GM12878 (cell line): ENCODE measurements around the gene FGD4. TPM values are rescaled to one million over a fixed set of nuclear protein-coding genes. Genes with fewer than 3 reads are reported as not detected.

ENCODE experiments used
- ATAC-seq: fragments of 200-7000 bp; cut with Tn5 transposase; 3 replicates; pipeline ENCODE4 v1.9.1; 2020; ENCODE audit warnings: mild to moderate bottlenecking, moderate library complexity
- BruUV-seq: library from RNA; stranded (reverse); fragments of 400-500 nt; replicated peaks from 2 replicates; lab custom pipeline; 2021; lab: Mats Ljungman, UMichigan
- CTCF ChIA-PET: fragments of 300-600 bp; sonication (Branson Sonifier 250); formaldehyde crosslinking; extraction: SDS; loops from one replicate; lab custom pipeline; 2021; ENCODE audit warnings: inconsistent platforms; lab: Yijun Ruan, JAX
- POLR2A ChIA-PET: fragments of 350-600 bp; formaldehyde crosslinking; extraction: SDS; loops from one replicate; lab custom pipeline; 2021; ENCODE audit warnings: inconsistent platforms; lab: Charles Lee
- RAD21 ChIA-PET: fragments of 300-600 bp; sonication (Branson Sonifier 250); formaldehyde crosslinking; loops from one replicate; lab custom pipeline; 2023; ENCODE audit warnings: antibody characterized with exemption; ENCODE audit not compliant: unreplicated experiment; lab: Charles Lee
- SMC1A ChIA-PET: fragments of 300-600 bp; sonication (Branson Sonifier 250); formaldehyde crosslinking; loops from one replicate; lab custom pipeline; 2023; ENCODE audit not compliant: unreplicated experiment, uncharacterized antibody; lab: Charles Lee
- DNase-seq: peaks from one replicate; pipeline ENCODE4 v3.0.0-alpha.2; 2011; ENCODE audit warnings: low read depth, low spot score
- FAIRE-seq: peaks from 3 replicates; lab custom pipeline; 2011; peaks lifted over from hg19 to GRCh38; lab: Jason Lieb, UNC
- H2AFZ ChIP-seq: 2 replicates; pipeline ENCODE4 v1.6.0; 2011; ENCODE audit warnings: low read depth, low read length, control low read depth; ENCODE audit not compliant: control insufficient read depth
- H3K27ac ChIP-seq: 2 replicates; pipeline ENCODE4 v1.5.1; 2011; ENCODE audit warnings: control low read depth; ENCODE audit not compliant: control insufficient read depth, insufficient read depth
- H3K27me3 ChIP-seq, 2 experiments: replicated peaks in 1 of 2; 2 replicates each; pipeline versions ENCODE4 v1.6.0 to v1.6.1; 2011; ENCODE audit warnings: low read length in 1 of 2; ENCODE audit not compliant: control insufficient read depth in 2 of 2, insufficient read depth in 2 of 2
- H3K36me3 ChIP-seq, 2 experiments: 2 replicates each; pipeline ENCODE4 v1.5.1; 2011; ENCODE audit warnings: low read length in 1 of 2; ENCODE audit not compliant: control insufficient read depth in 2 of 2, insufficient read depth in 2 of 2
- H3K4me1 ChIP-seq: 2 replicates; pipeline ENCODE4 v1.6.1; 2011; ENCODE audit warnings: mild to moderate bottlenecking, low read length, moderate library complexity, mixed read lengths; ENCODE audit not compliant: control insufficient read depth, insufficient read depth
- H3K4me2 ChIP-seq: 2 replicates; pipeline ENCODE4 v1.6.0; 2011; ENCODE audit warnings: control low read depth; ENCODE audit not compliant: control insufficient read depth, insufficient read depth
- H3K4me3 ChIP-seq: fragments of 200-600 bp; sonication (generic); 2 replicates; pipeline ENCODE4 v1.5.1; 2016
- H3K79me2 ChIP-seq: 2 replicates; pipeline ENCODE4 v1.6.0; 2011; ENCODE audit warnings: low read length; ENCODE audit not compliant: control insufficient read depth, insufficient read depth
- H3K9ac ChIP-seq: 2 replicates; pipeline ENCODE4 v1.8.0; 2011; ENCODE audit warnings: low read length, control low read depth, mixed read lengths; ENCODE audit not compliant: control insufficient read depth, insufficient read depth
- H3K9me3 ChIP-seq: replicated peaks from 3 replicates; pipeline ENCODE4 v1.5.1; 2011; ENCODE audit warnings: mild to moderate bottlenecking, low read length; ENCODE audit not compliant: control insufficient read depth, insufficient read depth
- H4K20me1 ChIP-seq: 2 replicates; pipeline ENCODE4 v1.6.0; 2011; ENCODE audit not compliant: control insufficient read depth, insufficient read depth
- CBX3 ChIP-seq: fragments of 200-600 bp; sonication (generic); IDR thresholded peaks from 2 replicates; pipeline ENCODE4 v1.6.1; 2016; ENCODE audit warnings: low read depth, borderline replicate concordance
- CREB1 ChIP-seq: IDR thresholded peaks from 2 replicates; pipeline ENCODE4 v1.6.1; 2012; ENCODE audit warnings: low read depth, mild to moderate bottlenecking, inconsistent platforms
- DPF2 ChIP-seq: fragments of 450-650 bp; IDR thresholded peaks from 2 replicates; pipeline ENCODE4 v1.6.1; 2017; ENCODE audit warnings: mild to moderate bottlenecking
- MEF2B ChIP-seq: fragments of 450-650 bp; IDR thresholded peaks from 2 replicates; pipeline ENCODE4 v1.6.1; 2018; ENCODE audit warnings: mild to moderate bottlenecking, moderate library complexity; ENCODE audit not compliant: partially characterized antibody, poor library complexity, severe bottlenecking
- NR2C1 ChIP-seq: fragments of 450-650 bp; IDR thresholded peaks from 2 replicates; pipeline ENCODE4 v1.6.1; 2017; ENCODE audit warnings: antibody characterized with exemption, mild to moderate bottlenecking, moderate library complexity
- POLR2AphosphoS5 ChIP-seq: IDR thresholded peaks from 2 replicates; pipeline ENCODE4 v1.6.1; 2011; ENCODE audit warnings: mild to moderate bottlenecking, low read length, inconsistent platforms
- SREBF2 ChIP-seq: IDR thresholded peaks from 2 replicates; pipeline ENCODE4 v1.6.1; 2012; ENCODE audit warnings: mild to moderate bottlenecking, low read length
- STAT3 ChIP-seq: IDR thresholded peaks from 2 replicates; pipeline ENCODE4 v1.6.1; 2011; ENCODE audit warnings: low read depth, low read length, improper control_type of control experiment
- TAF1 ChIP-seq: IDR thresholded peaks from 2 replicates; pipeline ENCODE4 v1.6.1; 2011; ENCODE audit warnings: mild to moderate bottlenecking, low read depth, low read length, borderline replicate concordance
- ZNF622 ChIP-seq: fragments of 450-650 bp; IDR thresholded peaks from 2 replicates; pipeline ENCODE4 v1.6.1; 2017; ENCODE audit warnings: mild to moderate bottlenecking, inconsistent platforms
- whole genome bisulfite sequencing: methylation state at CpG from one replicate; pipeline ENCODE4 v1.1.6; 2016; ENCODE audit warnings: low lambda C conversion rate; ENCODE audit not compliant: insufficient replicate concordance, insufficient coverage; ENCODE audit errors: missing lambda C conversion rate; 5-methylcytosine and 5-hydroxymethylcytosine counted together
- in situ Hi-C: fragments of 300-500 bp; cut with MboI; formaldehyde crosslinking; loops from 9 replicates; pipeline ENCODE4 v1.14.3; 2018; ENCODE audit warnings: mixed read lengths
- intact Hi-C: fragments of 100-400 bp; cut with micrococcal nuclease; formaldehyde crosslinking; loops from one replicate; pipeline ENCODE4 v1.14.2; 2022; ENCODE audit not compliant: unreplicated experiment
- polyA plus RNA-seq, 11 experiments: library from polyadenylated mRNA; depleted of rRNA in 4 of 11; unstranded in 6 of 11; stranded (reverse) in 5 of 11; fragments of >200 nt; fragmentation: Nextera tagmentation in 4 of 11; fragmentation: Illumina TruSeq in 1 of 11; extraction: Ambion mirVana in 4 of 11; extraction: Trizol in 1 of 11; gene quantifications; 1 replicate in 1 of 11; 2 replicates in 10 of 11; pipeline versions ENCODE4 v1.2.1 to v1.2.3, GENCODE V29; 2011 to 2016; ENCODE audit warnings: inconsistent platforms in 2 of 11, missing spikeins in 2 of 11, low read depth in 1 of 11
- total RNA-seq, 4 experiments: library from RNA; depleted of rRNA in 3 of 4; stranded (reverse); fragments of >200 nt in 3 of 4; fragmentation: Illumina TruSeq in 1 of 4; extraction: Trizol in 1 of 4; gene quantifications; 2 replicates each; pipeline versions ENCODE4 v1.2.1 to v1.2.3, GENCODE V29; 2013 to 2021

The FGD4 gene
- total and polyA plus RNA-seq, 10 of the 15 experiments (the other 5 are each of a cell fraction or from before 2014, with no cell fraction given): 0.01 to 0.18 (median 0.08) TPM; not detected in 3

DNA sequence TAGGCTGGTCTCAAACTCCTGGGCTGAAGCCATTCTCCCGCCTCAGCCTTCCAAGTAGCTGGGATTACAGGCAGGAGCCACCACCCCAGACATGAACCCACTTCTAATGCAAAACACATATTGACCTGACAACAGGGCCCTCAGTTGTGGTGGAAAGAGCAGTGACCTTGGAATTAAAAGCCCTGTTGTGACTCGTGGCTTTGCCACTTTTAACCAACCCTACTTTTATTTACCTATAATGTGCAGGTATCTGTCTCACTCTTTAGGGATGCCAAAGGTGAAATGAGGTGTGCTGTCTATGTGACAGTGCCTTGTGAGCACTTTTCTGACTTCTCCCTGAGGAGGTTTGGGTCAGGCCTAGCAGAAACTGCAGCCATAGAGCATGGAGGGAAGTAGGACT lies 146.9 kb downstream of the FGD4 start:
- in situ Hi-C loops: no loop called here
- no peaks in the 10 kb centered on the region for H3K4me1 ChIP-seq
- CTCF ChIA-PET: interaction anchor here (1.7 kb wide), 1 partner anchor 12 kb away, joined by 3 read pairs; no protein-coding TSS in a partner anchor
- TF ChIP-seq CBX3 (no peak), ZNF622 (no peak), POLR2AphosphoS5 (no peak), STAT3 (no peak), MEF2B (no peak), CREB1 (no peak), NR2C1 (no peak), SREBF2 (no peak), TAF1 (no peak), DPF2 (no peak)
- TF ChIP-seq, all 136 proteins: peak for 0
- H2AFZ ChIP-seq: no peak overlapping the region
- ChIA-PET RAD21 (no interaction called here), SMC1A (no interaction called here), POLR2A (interaction anchor here (1.2 kb wide), 1 partner anchor 22 kb away, joined by 3 read pairs; no protein-coding TSS in a partner anchor)
- no TSS peak for BruUV-seq
- DNase-seq (no peak), FAIRE-seq (no peak), ATAC-seq (no peak)
- 67% methylated on average over 2 of the region's 2 CpGs for WGBS
- H3K9me3 ChIP-seq: no peaks in the 10 kb centered on the region
- no peaks in the 10 kb centered on the region for H3K79me2 ChIP-seq
- intact Hi-C loops: no loop called here
- H3K9ac ChIP-seq: no peak overlapping the region
- no peak overlapping the region for H3K4me2 ChIP-seq
- no peak overlapping the region for H3K4me3 ChIP-seq
- no peaks in the 10 kb centered on the region for H4K20me1 ChIP-seq
- H3K36me3 ChIP-seq: no peaks in the 10 kb centered on the region
- no peaks in the 10 kb centered on the region; a peak in 1 of 4 replicates for H3K27me3 ChIP-seq
- H3K27ac ChIP-seq: no peak overlapping the region
